GM23338 (cell line): ENCODE measurements around the gene GRK5. TPM values are rescaled to one million over a fixed set of nuclear protein-coding genes. Genes with fewer than 3 reads are reported as not detected.

Source experiments
- ATAC-seq: fragments of 200-7000 bp; cut with Tn5 transposase; 3 replicates; pipeline ENCODE4 v1.9.1; 2020
- DNase-seq: peaks from one replicate; pipeline ENCODE4 v3.0.0-alpha.2; 2015; ENCODE audit warnings: low spot score
- H2AFZ ChIP-seq: fragments of 200-600 bp; sonication (generic); 2 replicates; pipeline ENCODE4 v1.8.0; 2016; ENCODE audit warnings: antibody characterized with exemption, mild to moderate bottlenecking, moderate library complexity
- H3F3A ChIP-seq: fragments of 200-600 bp; sonication (generic); replicated peaks from 2 replicates; pipeline ENCODE4 v1.8.0; 2017; ENCODE audit warnings: antibody characterized with exemption, mixed run types, low read depth
- H3K27ac ChIP-seq: fragments of 200-600 bp; sonication (generic); 2 replicates; pipeline ENCODE4 v1.6.1; 2016; ENCODE audit warnings: low read depth
- H3K27me3 ChIP-seq: fragments of 200-600 bp; sonication (generic); 2 replicates; pipeline ENCODE4 v1.8.0; 2016; ENCODE audit warnings: mild to moderate bottlenecking, mixed run types, moderate library complexity; ENCODE audit not compliant: insufficient read depth
- H3K36me3 ChIP-seq: fragments of 200-600 bp; sonication (generic); 2 replicates; pipeline ENCODE4 v1.8.0; 2016; ENCODE audit warnings: mild to moderate bottlenecking; ENCODE audit not compliant: insufficient read depth
- H3K4me1 ChIP-seq: fragments of 200-600 bp; sonication (generic); 2 replicates; pipeline ENCODE4 v1.8.0; 2016; ENCODE audit warnings: mild to moderate bottlenecking, moderate library complexity; ENCODE audit not compliant: insufficient read depth
- H3K4me2 ChIP-seq: fragments of 200-600 bp; sonication (generic); 2 replicates; pipeline ENCODE4 v1.7.1; 2017; ENCODE audit warnings: mixed run types
- H3K4me3 ChIP-seq: fragments of 200-600 bp; sonication (generic); 2 replicates; pipeline ENCODE4 v1.6.1; 2016; ENCODE audit warnings: mixed run types
- H3K79me2 ChIP-seq: fragments of 200-600 bp; sonication (generic); replicated peaks from 2 replicates; pipeline ENCODE4 v1.8.0; 2017; ENCODE audit warnings: mild to moderate bottlenecking; ENCODE audit not compliant: insufficient read depth
- H3K9me2 ChIP-seq: fragments of 200-600 bp; sonication (generic); 2 replicates; pipeline ENCODE4 v1.8.0; 2017; ENCODE audit not compliant: insufficient read depth
- H4K20me1 ChIP-seq: fragments of 200-600 bp; sonication (generic); replicated peaks from 2 replicates; pipeline ENCODE4 v1.8.0; 2017; ENCODE audit warnings: mild to moderate bottlenecking; ENCODE audit not compliant: insufficient read depth
- H3K27ac Mint-ChIP-seq: 2 replicates; pipeline ENCODE4 v1.8.0; 2020; ENCODE audit warnings: inconsistent platforms, mild to moderate bottlenecking, moderate library complexity, mixed read lengths
- H3K27me3 Mint-ChIP-seq: 3 replicates; pipeline ENCODE4 v1.8.0; 2022; ENCODE audit warnings: low read depth, mild to moderate bottlenecking, moderate library complexity, mixed read lengths, inconsistent platforms; ENCODE audit not compliant: insufficient read depth, poor library complexity
- H3K36me3 Mint-ChIP-seq: 3 replicates; pipeline ENCODE4 v1.8.0; 2021; ENCODE audit warnings: low read depth, mild to moderate bottlenecking, inconsistent platforms, moderate library complexity, mixed read lengths
- H3K4me1 Mint-ChIP-seq: 3 replicates; pipeline ENCODE4 v1.8.0; 2020; ENCODE audit warnings: mild to moderate bottlenecking, inconsistent platforms, mixed read lengths
- H3K4me3 Mint-ChIP-seq: 3 replicates; pipeline ENCODE4 v1.8.0; 2021; ENCODE audit warnings: moderate library complexity, mild to moderate bottlenecking, inconsistent platforms, mixed read lengths
- H3K9me3 Mint-ChIP-seq: 3 replicates; pipeline ENCODE4 v1.8.0; 2020; ENCODE audit warnings: moderate library complexity, mild to moderate bottlenecking, inconsistent platforms, mixed read lengths
- EZH2 ChIP-seq: fragments of 200-600 bp; sonication (generic); IDR thresholded peaks from one replicate; pipeline ENCODE4 v1.8.0; 2017; ENCODE audit warnings: antibody characterized with exemption, mild to moderate bottlenecking, low read depth; ENCODE audit not compliant: unreplicated experiment
- EZH2phosphoT487 ChIP-seq: fragments of 200-600 bp; sonication (generic); IDR thresholded peaks from one replicate; pipeline ENCODE4 v1.8.1; 2018; ENCODE audit warnings: antibody characterized with exemption; ENCODE audit not compliant: unreplicated experiment
- NANOG ChIP-seq: IDR thresholded peaks from 2 replicates; pipeline ENCODE4 v1.6.1; 2016; ENCODE audit warnings: antibody characterized with exemption, borderline replicate concordance
- REST ChIP-seq: IDR thresholded peaks from one replicate; pipeline ENCODE4 v1.6.1; 2018; ENCODE audit warnings: antibody characterized with exemption; ENCODE audit not compliant: unreplicated experiment
- ZNF114 ChIP-seq: fragments of 250-450 bp; sonication (Bioruptor Pico); IDR thresholded peaks from 2 replicates; pipeline ENCODE4 v1.5.0; 2020; ENCODE audit warnings: mild to moderate bottlenecking, moderate library complexity
- ZNF331 ChIP-seq: fragments of 250-450 bp; sonication (Bioruptor Pico); IDR thresholded peaks from 2 replicates; pipeline ENCODE4 v1.5.0; 2020; ENCODE audit warnings: low read depth, mild to moderate bottlenecking, moderate library complexity
- ZNF462 ChIP-seq: fragments of 250-450 bp; sonication (Bioruptor Pico); IDR thresholded peaks from 2 replicates; pipeline ENCODE4 v1.5.0; 2020; ENCODE audit warnings: mild to moderate bottlenecking, moderate library complexity
- polyA plus RNA-seq: library from polyadenylated mRNA; unstranded; fragments of >200 nt; fragmentation: Nextera tagmentation; extraction: Ambion mirVana; gene quantifications from 2 replicates; pipeline ENCODE4 v1.2.1, GENCODE V29; 2016
- total RNA-seq: library from RNA; depleted of rRNA; stranded (reverse); fragments of >200 nt; shearing (Covaris generic); gene quantifications from 2 replicates; pipeline ENCODE4 v1.2.3, GENCODE V29; 2014

GRK5 gene
- total and polyA plus RNA-seq, 2 experiments from 2014 or later, result 0.53 to 2.0 TPM

GRCh38 chr10:119480667-119481066 is 273.3 kb downstream of the GRK5 start:
- Mint-ChIP-seq H3K27ac (no peak overlapping the region), H3K27me3 (peaks cover 61% of the 10 kb centered on the region), H3K9me3 (no peaks in the 10 kb centered on the region), H3K4me1 (peaks cover 20% of the 10 kb centered on the region; the same call in 2 of the 3 replicates), H3K36me3 (no peaks in the 10 kb centered on the region), H3K4me3 (no peak overlapping the region)
- peaks cover 6% of the 10 kb centered on the region; the same call in 1 of the 2 replicates for H3K4me1 ChIP-seq
- peaks cover 41% of the 10 kb centered on the region for H3K27me3 ChIP-seq
- no peak overlapping the region for H2AFZ ChIP-seq
- ATAC-seq, result no peak
- DNase-seq, result no peak
- TF ChIP-seq ZNF462, result no peak
- TF ChIP-seq EZH2, result no peak
- TF ChIP-seq NANOG, result no peak
- TF ChIP-seq REST, result no peak
- no peak for TF ChIP-seq ZNF114 (CRISPR knock-in tag)
- no peak for TF ChIP-seq EZH2phosphoT487
- TF ChIP-seq ZNF331, result no peak
- no peaks in the 10 kb centered on the region for H4K20me1 ChIP-seq
- H3K9me2 ChIP-seq, result no peaks in the 10 kb centered on the region
- H3K36me3 ChIP-seq, result no peaks in the 10 kb centered on the region
- H3K4me3 ChIP-seq, result no peak overlapping the region
- H3K4me2 ChIP-seq, result no peak overlapping the region
- no peak overlapping the region for H3K27ac ChIP-seq
- H3F3A ChIP-seq, result no peaks in the 10 kb centered on the region
- no peaks in the 10 kb centered on the region for H3K79me2 ChIP-seq
